Epithelial cell of proximal tubule (primary cell): Measurements from ENCODE around the gene NFKBIA. TPM values are rescaled to one million over a fixed set of nuclear protein-coding genes. Genes with fewer than 3 reads are reported as not detected.
"Not testable (repeated sequence)": the region's sequence is repeated elsewhere in the genome, so short reads cannot be mapped to it uniquely, and the experiment has no call there.

Source experiments
- DNase-seq: peaks from one replicate; pipeline ENCODE4 v3.0.0-alpha.2; 2011; ENCODE audit warnings: low read depth
- H3K4me3 ChIP-seq: 2 replicates; pipeline ENCODE4 v1.5.1; 2011; ENCODE audit warnings: low read depth, mild to moderate bottlenecking, low read length
- total RNA-seq: library from RNA; depleted of rRNA; stranded (reverse); fragments of >200 nt; gene quantifications from 2 replicates; pipeline ENCODE4 v1.2.3, GENCODE V29; 2015
- TF ChIP-seq, protein P1 (sequence below): conservative IDR thresholded peaks from 2 replicates; pipeline ENCODE4 v1.5.1; 2012; ENCODE audit warnings: low read depth, mild to moderate bottlenecking, low read length

The NFKBIA gene
- total RNA-seq, 1 donor from 2014 or later: 203 TPM

DNA sequence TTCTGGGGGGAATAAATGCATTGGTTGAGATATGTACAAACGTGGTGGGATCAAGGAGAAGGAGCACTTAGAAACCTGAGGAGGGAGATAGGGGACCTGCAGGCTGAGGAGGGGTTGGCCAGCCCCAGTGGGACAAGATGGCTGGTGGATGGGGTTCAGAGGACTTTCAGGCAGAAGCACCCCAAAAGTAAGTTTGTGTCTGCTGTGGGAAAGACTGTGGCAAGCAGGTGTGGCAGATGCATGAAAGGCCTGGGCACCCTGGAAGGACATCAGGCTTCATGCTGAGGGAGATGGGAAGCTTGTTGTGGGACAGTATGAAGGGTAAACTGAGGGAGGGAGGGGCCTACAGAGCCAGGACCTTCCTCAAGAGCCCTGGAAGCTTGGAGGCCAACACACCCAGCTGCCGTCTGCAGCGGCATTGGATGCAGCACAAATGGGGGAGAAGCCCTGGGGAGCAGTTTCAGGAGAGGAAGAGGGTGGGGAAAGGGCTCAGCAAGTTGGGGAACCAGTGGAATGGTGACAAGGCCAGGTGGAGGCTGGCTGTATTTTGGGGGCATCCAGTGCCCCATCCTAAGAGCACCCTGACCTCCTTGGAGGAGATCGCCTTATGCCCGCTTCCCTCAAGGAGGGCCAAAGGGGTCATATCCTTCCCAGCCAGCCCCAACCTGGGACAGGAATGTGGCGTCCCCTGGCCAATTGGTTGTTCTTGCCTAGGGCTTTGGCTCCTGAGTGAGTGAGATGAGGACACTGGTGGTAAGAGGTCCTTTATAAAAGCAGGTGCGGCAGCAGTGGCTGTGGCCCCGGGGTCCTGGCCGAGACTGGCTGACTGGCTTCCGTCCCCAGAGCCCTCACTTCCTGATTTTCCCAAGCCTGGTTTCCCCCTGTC lies 20.7 kb downstream of the NFKBIA start:
- TF ChIP-seq, protein P1, sequence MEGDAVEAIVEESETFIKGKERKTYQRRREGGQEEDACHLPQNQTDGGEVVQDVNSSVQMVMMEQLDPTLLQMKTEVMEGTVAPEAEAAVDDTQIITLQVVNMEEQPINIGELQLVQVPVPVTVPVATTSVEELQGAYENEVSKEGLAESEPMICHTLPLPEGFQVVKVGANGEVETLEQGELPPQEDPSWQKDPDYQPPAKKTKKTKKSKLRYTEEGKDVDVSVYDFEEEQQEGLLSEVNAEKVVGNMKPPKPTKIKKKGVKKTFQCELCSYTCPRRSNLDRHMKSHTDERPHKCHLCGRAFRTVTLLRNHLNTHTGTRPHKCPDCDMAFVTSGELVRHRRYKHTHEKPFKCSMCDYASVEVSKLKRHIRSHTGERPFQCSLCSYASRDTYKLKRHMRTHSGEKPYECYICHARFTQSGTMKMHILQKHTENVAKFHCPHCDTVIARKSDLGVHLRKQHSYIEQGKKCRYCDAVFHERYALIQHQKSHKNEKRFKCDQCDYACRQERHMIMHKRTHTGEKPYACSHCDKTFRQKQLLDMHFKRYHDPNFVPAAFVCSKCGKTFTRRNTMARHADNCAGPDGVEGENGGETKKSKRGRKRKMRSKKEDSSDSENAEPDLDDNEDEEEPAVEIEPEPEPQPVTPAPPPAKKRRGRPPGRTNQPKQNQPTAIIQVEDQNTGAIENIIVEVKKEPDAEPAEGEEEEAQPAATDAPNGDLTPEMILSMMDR: no peak
- DNase-seq: no peak
- H3K4me3 ChIP-seq: no peak overlapping the region

GRCh38 chr14:35380794-35381193 lies 23.8 kb downstream of the NFKBIA start:
- H3K4me3 ChIP-seq: no peak overlapping the region
- TF ChIP-seq, protein P1: no peak
- no peak for DNase-seq

DNA sequence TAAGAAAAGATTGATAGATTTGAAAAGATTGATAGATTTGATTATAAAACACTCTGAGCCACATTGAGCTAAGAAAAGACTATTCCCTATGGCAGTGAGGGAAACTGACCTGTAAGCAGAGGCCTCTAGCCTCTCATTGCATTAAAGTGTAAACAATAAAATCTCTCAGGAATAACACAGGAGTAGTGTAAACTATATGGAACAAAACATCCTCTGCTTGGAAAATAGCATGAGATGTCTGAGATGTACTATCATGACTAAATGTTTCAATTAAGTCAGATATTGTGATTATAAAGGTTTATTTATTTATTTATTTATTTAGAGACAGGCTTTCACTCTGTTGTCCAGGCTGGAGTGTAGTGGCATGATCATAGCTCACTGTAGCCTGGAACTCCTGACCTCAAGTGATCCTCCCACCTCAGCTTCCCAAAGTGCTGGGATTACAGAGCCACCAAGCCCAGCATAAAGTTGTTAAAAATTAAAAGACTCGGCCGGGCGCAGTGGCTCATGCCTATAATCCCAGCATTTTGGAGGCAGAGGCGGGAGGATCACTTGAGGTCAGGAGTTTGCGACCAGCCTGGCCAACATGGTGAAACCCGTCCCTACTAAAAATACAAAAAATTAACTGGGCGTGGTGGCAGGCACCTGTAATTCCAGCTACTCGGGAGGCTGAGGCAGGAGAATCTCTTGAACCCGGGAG lies 25.2 kb downstream of the NFKBIA start:
- DNase-seq: not testable (repeated sequence)

DNA sequence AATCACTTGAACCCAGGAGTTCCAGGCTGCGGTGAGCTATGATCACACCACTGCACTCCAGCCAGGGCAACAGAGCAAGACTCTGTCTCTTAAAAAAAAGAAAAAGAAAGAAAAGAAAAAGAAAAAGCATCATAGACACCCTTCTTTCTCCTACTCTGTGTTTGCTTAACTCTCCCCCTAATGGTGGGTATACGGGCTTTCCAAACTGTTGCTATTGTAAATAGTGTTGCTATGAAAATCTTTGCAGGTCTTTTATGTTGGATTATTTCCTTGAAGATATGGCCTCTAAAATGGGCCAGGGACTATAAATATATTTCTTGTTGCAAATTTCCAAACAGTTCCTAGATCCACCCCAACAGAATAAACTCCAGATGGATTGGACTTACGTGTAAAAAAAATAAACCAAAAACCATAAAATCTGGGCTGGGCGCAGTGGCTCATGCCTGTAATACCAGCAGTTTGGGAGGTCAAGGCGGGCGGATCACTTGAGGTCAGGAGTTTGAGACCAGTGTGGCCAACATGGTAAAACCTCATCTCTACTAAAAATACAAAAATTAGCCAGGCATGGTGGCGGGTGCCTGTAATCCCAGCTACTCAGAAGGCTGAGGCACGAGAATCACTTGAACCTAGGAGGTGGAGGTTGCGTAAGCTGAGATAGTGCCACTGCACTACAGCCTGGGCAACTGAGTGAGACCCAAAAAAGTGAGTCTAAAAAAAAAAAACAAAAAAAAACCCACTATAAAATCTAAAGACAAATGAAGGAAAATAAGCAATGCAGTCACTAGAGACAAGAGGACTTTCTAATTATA lies 25.9 kb downstream of the NFKBIA start:
- DNase-seq: no peak
- no peak overlapping the region for H3K4me3 ChIP-seq
- TF ChIP-seq, protein P1: no peak

More for the DNA sequence above, 25.2 kb downstream of the NFKBIA start:
- not testable (repeated sequence) for H3K4me3 ChIP-seq

GRCh38 chr14:35375558-35376025 lies 29.0 kb downstream of the NFKBIA start:
- TF ChIP-seq, protein P1: no peak
- no peak overlapping the region for H3K4me3 ChIP-seq
- no peak for DNase-seq

GRCh38 chr14:35374263-35374712 lies 30.3 kb downstream of the NFKBIA start:
- DNase-seq: peak; percentile 96
- TF ChIP-seq, protein P1: no peak
- no peak overlapping the region for H3K4me3 ChIP-seq

GRCh38 chr14:35373208-35373607 lies 31.3 kb downstream of the NFKBIA start:
- not testable (repeated sequence) for H3K4me3 ChIP-seq, DNase-seq
